PC-3 (cell line): Measurements from ENCODE around the gene RNASE13. TPM values are rescaled to one million over a fixed set of nuclear protein-coding genes. Genes with fewer than 3 reads are reported as not detected.

Source experiments
- ATAC-seq: fragments of 200-7000 bp; cut with Tn5 transposase; 2 replicates; pipeline ENCODE4 v1.9.1; 2020; ENCODE audit warnings: mild to moderate bottlenecking, moderate library complexity
- BruUV-seq: library from RNA; stranded (reverse); fragments of 400-500 nt; replicated peaks from 2 replicates; lab custom pipeline; 2021; lab: Mats Ljungman, UMichigan
- CTCF ChIA-PET: fragments of 300-600 bp; sonication (Branson Sonifier 250); formaldehyde crosslinking; loops from one replicate; lab custom pipeline; 2022; ENCODE audit warnings: antibody characterized with exemption; lab: Charles Lee
- POLR2A ChIA-PET: fragments of 300-600 bp; sonication (Branson Sonifier 250); formaldehyde crosslinking; loops from one replicate; lab custom pipeline; 2022; ENCODE audit warnings: antibody characterized with exemption; ENCODE audit not compliant: unreplicated experiment; lab: Charles Lee
- DNase-seq: peaks from one replicate; pipeline ENCODE4 v3.0.0-alpha.2; 2015
- H2AFZ ChIP-seq: fragments of 300-600 bp; sonication (generic); 2 replicates; pipeline ENCODE4 v1.6.0; 2016; ENCODE audit warnings: antibody characterized with exemption, low read length
- H3F3A ChIP-seq: fragments of 300-600 bp; sonication (generic); one replicate; pipeline ENCODE4 v1.6.0; 2017; ENCODE audit warnings: antibody characterized with exemption, low read length, control low read depth, mild to moderate bottlenecking; ENCODE audit not compliant: unreplicated experiment
- H3K27ac ChIP-seq: fragments of 300-600 bp; sonication (generic); 2 replicates; pipeline ENCODE4 v1.5.1; 2016; ENCODE audit warnings: mild to moderate bottlenecking, low read length
- H3K27me3 ChIP-seq: fragments of 300-600 bp; sonication (generic); 2 replicates; pipeline ENCODE4 v1.6.1; 2016; ENCODE audit warnings: low read length, mixed read lengths
- H3K36me3 ChIP-seq: fragments of 300-600 bp; sonication (generic); 2 replicates; pipeline ENCODE4 v1.6.1; 2016; ENCODE audit warnings: low read depth, mixed run types, low read length, mixed read lengths
- H3K4me1 ChIP-seq: fragments of 300-600 bp; sonication (generic); 2 replicates; pipeline ENCODE4 v1.5.1; 2016; ENCODE audit warnings: low read length; ENCODE audit not compliant: insufficient read depth
- H3K4me2 ChIP-seq: fragments of 300-600 bp; sonication (generic); 2 replicates; pipeline ENCODE4 v1.6.0; 2016; ENCODE audit warnings: low read length
- H3K4me3 ChIP-seq: fragments of 300-600 bp; sonication (generic); 2 replicates; pipeline ENCODE4 v1.5.1; 2016; ENCODE audit warnings: mild to moderate bottlenecking, low read length, mixed read lengths
- H3K79me2 ChIP-seq: fragments of 300-600 bp; sonication (generic); 2 replicates; pipeline ENCODE4 v1.6.1; 2017; ENCODE audit warnings: low read length, mixed read lengths
- H3K9ac ChIP-seq: fragments of 300-600 bp; sonication (generic); 2 replicates; pipeline ENCODE4 v1.6.0; 2016; ENCODE audit warnings: mild to moderate bottlenecking, low read length
- H3K9me2 ChIP-seq: fragments of 300-600 bp; sonication (generic); replicated peaks from 2 replicates; pipeline ENCODE4 v1.6.1; 2016; ENCODE audit warnings: mixed run types, low read length, mixed read lengths
- H3K9me3 ChIP-seq: fragments of 300-600 bp; sonication (generic); 2 replicates; pipeline ENCODE4 v1.6.1; 2016; ENCODE audit warnings: low read length, mixed read lengths
- H4K20me1 ChIP-seq: fragments of 300-600 bp; sonication (generic); 2 replicates; pipeline ENCODE4 v1.6.1; 2016; ENCODE audit warnings: low read length, mixed read lengths
- EZH2 ChIP-seq: fragments of 300-600 bp; sonication (generic); IDR thresholded peaks from one replicate; pipeline ENCODE4 v1.6.1; 2017; ENCODE audit warnings: antibody characterized with exemption, mild to moderate bottlenecking, low read length; ENCODE audit not compliant: unreplicated experiment
- EZH2phosphoT487 ChIP-seq: fragments of 300-600 bp; sonication (generic); IDR thresholded peaks from 2 replicates; pipeline ENCODE4 v1.6.1; 2018; ENCODE audit warnings: mild to moderate bottlenecking, antibody characterized with exemption, low read length, borderline replicate concordance
- intact Hi-C: fragments of 100-400 bp; cut with micrococcal nuclease; formaldehyde crosslinking; loops from 2 replicates; pipeline ENCODE4 v1.9.0; 2023
- total RNA-seq: library from RNA; depleted of rRNA; stranded (reverse); fragments of >200 nt; gene quantifications from 2 replicates; pipeline ENCODE4 v1.2.3, GENCODE V29; 2014
- TF ChIP-seq, protein P1 (sequence below): fragments of 300-600 bp; sonication (generic); conservative IDR thresholded peaks from 2 replicates; pipeline ENCODE4 v1.5.1; 2017; ENCODE audit warnings: antibody characterized with exemption, low read depth, mild to moderate bottlenecking, low read length

The RNASE13 gene
- total RNA-seq, 1 experiment from 2014 or later: not detected

DNA sequence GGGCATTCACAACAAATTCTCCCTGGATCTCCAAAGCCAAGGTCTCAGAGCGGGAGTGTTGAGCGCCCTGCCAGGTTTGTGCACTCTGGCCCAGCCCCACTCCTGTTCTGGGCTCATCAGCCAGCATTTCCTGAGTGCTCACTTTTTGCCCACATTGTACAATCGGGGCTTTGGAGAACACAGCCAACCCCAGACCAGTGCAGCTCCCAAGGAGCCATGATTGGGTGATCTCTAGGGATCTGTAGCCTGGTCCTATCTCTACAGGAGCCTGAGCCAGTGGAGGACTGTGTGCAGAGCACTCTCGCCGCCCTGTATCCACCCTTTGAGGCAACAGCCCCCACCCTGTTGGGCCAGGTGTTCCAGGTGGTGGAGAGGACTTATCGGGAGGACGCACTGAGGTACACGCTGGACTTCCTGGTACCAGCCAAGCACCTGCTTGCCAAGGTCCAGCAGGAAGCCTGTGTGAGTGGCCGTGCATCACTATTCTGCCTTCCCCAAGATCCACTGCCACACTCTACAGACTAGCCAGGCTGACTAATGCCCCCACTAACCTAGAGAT lies 38.3 kb upstream of the RNASE13 start:
- H3K36me3 ChIP-seq: no peaks in the 10 kb centered on the region
- CTCF ChIA-PET: no interaction called here
- peaks cover 36% of the 10 kb centered on the region for H3K27me3 ChIP-seq
- no peak overlapping the region for H2AFZ ChIP-seq
- H3K9me3 ChIP-seq: no peaks in the 10 kb centered on the region
- peaks cover 6% of the 10 kb centered on the region; the same call in 1 of the 2 replicates for H3K4me1 ChIP-seq
- no peaks in the 10 kb centered on the region for H3K79me2 ChIP-seq
- DNase-seq (no peak), ATAC-seq (no peak)
- no peaks in the 10 kb centered on the region for H4K20me1 ChIP-seq
- no peak overlapping the region for H3K4me3 ChIP-seq
- intact Hi-C loops: no loop called here
- H3K27ac ChIP-seq: no peak overlapping the region
- no TSS peak for BruUV-seq
- TF ChIP-seq, protein P1, sequence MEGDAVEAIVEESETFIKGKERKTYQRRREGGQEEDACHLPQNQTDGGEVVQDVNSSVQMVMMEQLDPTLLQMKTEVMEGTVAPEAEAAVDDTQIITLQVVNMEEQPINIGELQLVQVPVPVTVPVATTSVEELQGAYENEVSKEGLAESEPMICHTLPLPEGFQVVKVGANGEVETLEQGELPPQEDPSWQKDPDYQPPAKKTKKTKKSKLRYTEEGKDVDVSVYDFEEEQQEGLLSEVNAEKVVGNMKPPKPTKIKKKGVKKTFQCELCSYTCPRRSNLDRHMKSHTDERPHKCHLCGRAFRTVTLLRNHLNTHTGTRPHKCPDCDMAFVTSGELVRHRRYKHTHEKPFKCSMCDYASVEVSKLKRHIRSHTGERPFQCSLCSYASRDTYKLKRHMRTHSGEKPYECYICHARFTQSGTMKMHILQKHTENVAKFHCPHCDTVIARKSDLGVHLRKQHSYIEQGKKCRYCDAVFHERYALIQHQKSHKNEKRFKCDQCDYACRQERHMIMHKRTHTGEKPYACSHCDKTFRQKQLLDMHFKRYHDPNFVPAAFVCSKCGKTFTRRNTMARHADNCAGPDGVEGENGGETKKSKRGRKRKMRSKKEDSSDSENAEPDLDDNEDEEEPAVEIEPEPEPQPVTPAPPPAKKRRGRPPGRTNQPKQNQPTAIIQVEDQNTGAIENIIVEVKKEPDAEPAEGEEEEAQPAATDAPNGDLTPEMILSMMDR: no peak
- no peak for TF ChIP-seq EZH2
- no peak for TF ChIP-seq EZH2phosphoT487
- H3F3A ChIP-seq: no peaks in the 10 kb centered on the region
- POLR2A ChIA-PET: interaction anchor here (0.6 kb wide), 1 partner anchor 192 kb away, joined by 3 read pairs; no protein-coding TSS in a partner anchor
- H3K9ac ChIP-seq: no peak overlapping the region
- no peak overlapping the region for H3K4me2 ChIP-seq
- H3K9me2 ChIP-seq: no peaks in the 10 kb centered on the region

GRCh38 chr14:21072031-21072473 lies 37.4 kb upstream of the RNASE13 start:
- Histone ChIP-seq H3K4me1 (peaks cover 6% of the 10 kb centered on the region; the same call in 1 of the 2 replicates), H3K4me2 (peak overlapping the region; percentile 93; the same call in 1 of the 2 replicates), H3K36me3 (no peaks in the 10 kb centered on the region), H2AFZ (no peak overlapping the region), H3K9ac (no peak overlapping the region), H3K9me3 (no peaks in the 10 kb centered on the region), H3K27me3 (peaks cover 43% of the 10 kb centered on the region), H3K9me2 (no peaks in the 10 kb centered on the region), H3K27ac (no peak overlapping the region), H4K20me1 (no peaks in the 10 kb centered on the region), H3K79me2 (no peaks in the 10 kb centered on the region), H3F3A (no peaks in the 10 kb centered on the region), H3K4me3 (0 out of 2 replicates have a peak overlapping the region, but pooled peaks have one; percentile 72)
- no TSS peak for BruUV-seq
- no peak for DNase-seq
- TF ChIP-seq EZH2: no peak
- TF ChIP-seq, protein P1: no peak
- TF ChIP-seq EZH2phosphoT487: no peak
- ChIA-PET POLR2A (interaction anchor here (0.6 kb wide), 1 partner anchor 14 kb away, joined by 11 read pairs; no protein-coding TSS in a partner anchor), CTCF (interaction anchor here (0.7 kb wide), 1 partner anchor 20 kb away, joined by 3 read pairs; no protein-coding TSS in a partner anchor)
- intact Hi-C loops: no loop called here
- no peak for ATAC-seq
